Measurements from ENCODE around the gene ELFN1. TPM values are rescaled to one million over a fixed set of nuclear protein-coding genes. Genes with fewer than 3 reads are reported as not detected.

Gene ELFN1
- total RNA-seq, 1 donor from 2014 or later, result 4.3 TPM

- Histone ChIP-seq H3K4me3 (no peak overlapping the region), H3K36me3 (no peaks in the 10 kb centered on the region), H3K27me3 (peaks cover 10% of the 10 kb centered on the region), H3K27ac (no peak overlapping the region), H3K9me3 (no peaks in the 10 kb centered on the region), H3K4me1 (peaks cover 17% of the 10 kb centered on the region)
- intact Hi-C loops (cut with DNase I), result no loop called here
- TF ChIP-seq CTCF (IDR thresholded peaks at IDR 0.05), result no peak
- DNase-seq (no peak), ATAC-seq (no peak)
Measured at GRCh38 chr7:1745576-1746490, 75.8 kb downstream of the ELFN1 start.

- H3K27ac ChIP-seq, result no peak overlapping the region
- H3K36me3 ChIP-seq, result no peaks in the 10 kb centered on the region
- intact Hi-C loops (cut with DNase I), result no loop called here
- no peak for ATAC-seq
- TF ChIP-seq CTCF (IDR thresholded peaks at IDR 0.05), result no peak
- no peak for DNase-seq
- H3K27me3 ChIP-seq, result peaks cover 10% of the 10 kb centered on the region
- H3K9me3 ChIP-seq, result no peaks in the 10 kb centered on the region
- no peak overlapping the region for H3K4me3 ChIP-seq
- peaks cover 17% of the 10 kb centered on the region for H3K4me1 ChIP-seq
Measured at GRCh38 chr7:1746491-1746975, 76.5 kb downstream of the ELFN1 start.

GRCh38 chr7:1747004-1747801 is 77.1 kb downstream of the ELFN1 start:
- H3K4me1 ChIP-seq, result peaks cover 10% of the 10 kb centered on the region
- peaks cover 10% of the 10 kb centered on the region for H3K27me3 ChIP-seq
- H3K9me3 ChIP-seq, result no peaks in the 10 kb centered on the region
- DNase-seq, result no peak
- TF ChIP-seq CTCF (IDR thresholded peaks at IDR 0.05), result no peak
- no peak for ATAC-seq
- intact Hi-C loops (cut with DNase I), result no loop called here
- no peaks in the 10 kb centered on the region for H3K36me3 ChIP-seq
- H3K4me3 ChIP-seq, result no peak overlapping the region
- no peak overlapping the region for H3K27ac ChIP-seq

- no peak for ATAC-seq
- intact Hi-C loops (cut with DNase I), result no loop called here
- Histone ChIP-seq H3K27ac (no peak overlapping the region), H3K27me3 (peaks cover 10% of the 10 kb centered on the region), H3K36me3 (no peaks in the 10 kb centered on the region), H3K4me1 (no peaks in the 10 kb centered on the region), H3K9me3 (no peaks in the 10 kb centered on the region), H3K4me3 (no peak overlapping the region)
- TF ChIP-seq CTCF (IDR thresholded peaks at IDR 0.05), result no peak
- DNase-seq, result no peak
Measured at GRCh38 chr7:1748076-1748838, 78.2 kb downstream of the ELFN1 start.

GRCh38 chr7:1748839-1749173 is 78.7 kb downstream of the ELFN1 start:
- Histone ChIP-seq H3K27ac (no peak overlapping the region), H3K36me3 (no peaks in the 10 kb centered on the region), H3K9me3 (no peaks in the 10 kb centered on the region), H3K4me3 (no peak overlapping the region), H3K27me3 (peaks cover 10% of the 10 kb centered on the region), H3K4me1 (no peaks in the 10 kb centered on the region)
- DNase-seq (no peak), ATAC-seq (no peak)
- no peak for TF ChIP-seq CTCF (IDR thresholded peaks at IDR 0.05)
- intact Hi-C loops (cut with DNase I), result no loop called here
